Left lobe of liver (tissue), 2 donors: ENCODE measurements around the gene TTC28. TPM values are rescaled to one million over a fixed set of nuclear protein-coding genes. Genes with fewer than 3 reads are reported as not detected.

Source experiments
- ATAC-seq: fragments of 200-7000 bp; cut with Tn5 transposase; one replicate; pipeline ENCODE4 v1.9.1; 2020; ENCODE audit warnings: mild to moderate bottlenecking, moderate library complexity
- DNase-seq: peaks from one replicate; pipeline ENCODE4 v3.0.0-alpha.2; 2020; ENCODE audit warnings: low spot score
- total RNA-seq: library from RNA; stranded (reverse); gene quantifications from one replicate; pipeline ENCODE4 v1.2.1, GENCODE V29; 2021
- donor health status: DM: no; HTN: no; CAD: no; lungs with moderate emphysema.
- donor health status: DM: no; HTN: yes; CAD: no.

The TTC28 gene
- total RNA-seq, 1 donor from 2014 or later: 12.3 TPM

DNA sequence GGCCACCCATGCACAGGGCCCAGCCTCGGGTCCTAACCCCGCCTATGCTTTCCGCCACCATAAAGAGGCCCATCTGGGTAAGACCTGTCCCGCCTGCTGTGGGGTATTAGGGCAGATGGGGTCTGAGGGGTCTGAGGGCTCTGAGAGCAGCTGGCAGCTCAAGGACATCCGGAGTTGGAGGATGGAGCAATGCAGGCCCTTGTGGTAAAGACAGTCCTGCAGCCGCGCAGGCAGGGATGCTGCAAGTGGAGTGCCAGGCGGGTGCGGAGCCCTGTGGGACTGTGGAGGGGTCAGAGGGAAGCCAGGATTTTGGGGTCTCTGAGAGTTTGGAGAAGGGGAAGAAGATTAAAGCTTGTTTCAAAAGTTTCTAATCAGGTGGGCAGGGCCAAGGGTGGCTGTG is 679.3 kb downstream of the TTC28 start:
- ATAC-seq (no peak), DNase-seq (no peak)

DNA sequence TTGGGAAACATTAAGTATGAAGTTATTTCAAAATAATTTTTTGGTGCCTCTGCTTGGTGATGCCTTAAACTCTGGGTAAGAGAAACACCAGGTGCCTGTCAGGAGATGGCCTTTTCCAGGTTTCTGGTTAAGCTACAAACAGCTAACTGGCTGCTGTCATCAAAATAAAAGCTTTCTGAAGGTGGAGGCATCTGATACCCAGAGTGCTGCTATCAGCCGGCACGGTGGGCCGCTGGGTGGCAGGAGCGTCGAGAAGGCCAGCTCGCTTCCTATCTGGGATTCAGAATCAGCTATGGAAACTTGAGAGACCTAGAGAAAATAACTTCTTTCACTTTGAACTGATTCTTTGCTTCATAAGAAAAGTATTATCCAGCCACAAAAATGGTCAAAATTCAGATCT is 679.8 kb downstream of the TTC28 start:
- ATAC-seq (no peak), DNase-seq (no peak)

DNA sequence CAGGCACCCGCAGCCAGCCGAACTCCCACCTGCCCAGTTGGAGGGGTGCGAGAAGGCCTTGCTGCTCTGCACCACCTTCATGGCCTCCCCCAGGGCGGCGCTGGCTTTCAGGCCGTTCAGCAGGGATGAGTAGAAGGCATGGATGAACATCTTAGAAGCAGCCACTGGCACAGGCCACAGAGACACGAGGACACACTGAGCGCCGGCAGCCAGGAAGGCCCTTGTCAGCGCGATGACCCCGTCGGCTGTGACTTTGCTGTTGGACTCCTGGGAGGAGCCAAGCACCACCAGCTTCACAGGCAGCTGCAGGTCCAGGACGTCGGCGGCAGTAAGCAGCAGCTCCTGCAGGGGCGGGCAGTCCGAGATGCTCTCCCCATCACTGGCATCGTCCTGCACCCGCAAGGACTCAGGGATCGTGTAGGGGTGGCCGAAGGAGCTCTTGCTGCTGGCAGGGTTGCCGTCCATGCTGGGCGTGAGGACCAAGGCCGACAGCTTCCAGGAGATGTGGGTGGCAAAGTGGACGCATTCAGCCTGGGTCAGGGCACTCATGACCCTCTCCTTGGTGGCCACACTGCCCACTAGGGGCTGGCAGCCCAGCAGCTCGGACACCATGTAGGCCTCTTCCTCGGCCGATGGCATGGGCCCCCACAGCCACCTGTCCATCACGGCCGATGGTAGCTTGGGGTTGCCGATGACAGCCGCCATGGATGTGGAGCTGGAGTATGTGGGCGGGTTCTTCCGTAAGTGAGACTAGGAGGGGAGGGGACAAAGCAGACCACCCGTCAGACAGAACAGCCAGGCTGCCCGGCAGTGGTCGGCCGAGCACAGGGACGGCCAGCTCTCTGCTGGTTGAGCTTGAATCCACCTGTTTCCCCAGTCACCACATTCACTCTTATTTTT is 680.9 kb downstream of the TTC28 start:
- no peak for ATAC-seq
- DNase-seq: no peak

DNA sequence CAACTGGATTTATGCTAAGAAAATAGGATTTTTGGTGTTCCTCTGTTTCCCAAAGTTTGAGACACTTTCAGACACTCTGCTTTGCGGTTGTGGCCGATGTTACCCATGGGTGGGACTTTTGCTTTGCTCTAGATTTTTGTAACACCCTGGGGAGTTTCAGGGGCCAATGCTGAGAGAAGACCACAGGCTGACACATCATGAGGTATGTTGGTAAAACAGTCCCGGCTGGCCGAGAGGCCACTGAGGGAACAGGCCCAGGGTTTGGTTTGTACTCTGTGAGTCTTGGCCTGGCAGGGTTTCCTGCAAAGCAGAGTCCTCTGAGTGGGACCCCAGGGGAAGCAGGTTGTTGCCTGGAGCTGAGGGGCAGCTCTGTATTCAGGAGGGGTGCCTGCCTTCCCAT is 682.1 kb downstream of the TTC28 start:
- no peak for DNase-seq
- ATAC-seq: no peak

DNA sequence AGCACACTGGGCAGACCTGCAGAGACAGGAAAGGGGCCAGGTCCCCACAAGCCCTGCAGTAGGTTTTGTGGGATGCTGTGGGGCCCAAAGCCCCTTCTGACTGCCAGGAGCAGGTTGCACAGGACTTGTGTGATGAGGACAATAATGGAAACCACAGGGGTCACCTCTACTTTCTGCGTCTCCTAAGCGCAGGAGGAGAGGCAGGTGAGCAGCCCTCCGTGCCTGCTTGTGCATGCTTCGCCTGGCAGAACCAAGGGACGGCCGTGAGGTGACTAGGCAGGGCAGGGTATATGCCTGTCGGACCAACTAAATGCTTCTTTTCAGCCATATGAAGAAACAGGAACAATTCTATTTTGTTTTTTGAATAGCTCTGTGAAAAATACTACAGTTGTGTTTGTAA is 682.7 kb downstream of the TTC28 start:
- DNase-seq (no peak), ATAC-seq (no peak)

DNA sequence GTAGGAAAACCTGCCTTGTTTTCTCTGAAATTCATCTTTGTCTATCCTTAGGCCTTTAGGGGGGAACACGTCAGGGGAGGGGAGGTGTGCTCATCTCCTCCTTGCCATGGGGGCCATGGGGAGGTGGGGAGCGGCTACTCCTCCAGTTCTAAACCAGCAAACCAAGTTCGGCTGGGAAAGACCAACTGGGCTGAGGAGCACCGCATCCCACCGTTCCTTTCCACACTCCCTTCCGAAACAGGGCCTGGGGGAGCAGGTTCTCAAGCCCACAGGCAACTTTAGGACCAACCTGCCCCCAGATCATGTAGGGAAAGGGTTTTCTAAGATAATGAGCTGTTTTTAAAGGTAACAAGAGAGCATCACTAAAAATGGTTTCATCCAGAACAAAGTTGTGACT is 683.1 kb downstream of the TTC28 start:
- DNase-seq (no peak), ATAC-seq (no peak)

DNA sequence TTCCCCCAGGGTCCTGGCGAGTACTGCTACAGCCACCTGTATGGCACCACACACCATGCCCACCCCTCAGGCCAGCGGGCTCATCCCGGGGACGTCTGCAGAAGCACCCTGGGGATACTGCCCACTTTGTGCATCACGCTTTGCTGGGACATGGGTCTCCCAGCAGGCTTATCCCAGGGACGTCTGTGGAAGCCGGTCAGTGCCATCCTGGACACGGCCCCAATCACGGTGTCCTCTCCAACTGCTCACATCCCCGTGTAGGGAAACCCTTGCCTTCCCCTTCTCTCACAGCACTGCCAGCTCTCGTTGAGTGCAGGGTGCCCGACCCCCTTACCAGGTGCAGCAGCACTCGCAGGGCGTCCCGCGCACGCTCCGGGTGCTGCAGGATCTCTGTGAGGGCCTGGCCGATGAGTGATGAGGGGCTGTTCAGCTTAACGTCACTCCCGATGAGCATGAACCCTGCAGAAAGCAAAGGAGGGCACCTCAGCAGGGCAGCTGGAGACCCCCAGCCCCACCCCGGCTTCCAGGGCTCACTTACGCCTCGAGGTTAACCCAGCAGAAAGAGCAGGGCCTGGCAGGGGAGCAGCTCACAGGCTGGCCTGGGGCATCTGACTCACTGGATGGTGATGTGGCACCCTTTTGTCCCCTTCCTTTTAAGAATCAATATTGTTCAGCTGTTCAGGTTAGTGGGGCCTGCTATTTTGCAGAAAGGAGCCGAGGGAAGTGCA is 683.7 kb downstream of the TTC28 start:
- DNase-seq (no peak), ATAC-seq (peak; percentile 40)

DNA sequence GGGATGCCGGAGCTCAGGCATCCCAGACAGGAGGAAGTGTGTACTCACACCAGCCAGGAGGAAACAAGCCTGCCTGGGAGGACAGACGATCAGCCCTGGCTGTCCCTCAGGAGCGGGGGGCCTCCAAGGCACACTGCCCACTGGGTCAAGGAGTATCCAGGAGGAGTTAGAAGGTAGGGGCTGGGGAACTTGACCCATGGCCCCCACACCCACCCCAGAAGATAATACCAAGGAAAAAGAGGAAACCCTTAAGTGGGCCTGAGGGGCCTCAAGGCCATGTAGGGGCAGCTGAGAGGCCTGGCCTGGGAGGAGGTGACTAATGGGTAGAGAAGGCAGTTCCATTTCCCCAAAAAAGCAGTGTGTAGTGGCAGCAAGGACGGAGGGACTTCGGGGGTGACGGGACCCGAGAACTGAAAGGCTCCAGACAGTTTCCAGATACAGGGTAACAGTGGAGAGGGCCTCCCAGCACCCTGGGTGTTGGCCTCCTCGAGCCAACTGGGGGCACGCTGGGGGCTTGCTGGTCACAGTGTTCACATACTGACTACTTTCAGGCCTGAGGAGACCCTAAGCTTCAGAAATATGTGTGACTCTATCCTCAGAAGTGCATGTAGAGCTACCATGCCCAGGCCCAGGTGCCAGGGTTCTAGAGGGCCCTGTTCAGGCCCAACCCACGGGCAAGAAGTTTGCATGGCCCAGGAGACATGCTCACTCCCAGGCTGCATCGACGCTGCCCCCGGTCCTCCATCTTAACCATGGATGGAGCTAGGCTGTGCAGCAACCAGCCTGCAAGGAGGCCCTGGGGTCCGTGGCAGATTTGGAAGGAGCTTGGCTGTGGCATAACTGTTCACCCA is 684.9 kb downstream of the TTC28 start:
- DNase-seq (peak; percentile 37), ATAC-seq (no peak)

DNA sequence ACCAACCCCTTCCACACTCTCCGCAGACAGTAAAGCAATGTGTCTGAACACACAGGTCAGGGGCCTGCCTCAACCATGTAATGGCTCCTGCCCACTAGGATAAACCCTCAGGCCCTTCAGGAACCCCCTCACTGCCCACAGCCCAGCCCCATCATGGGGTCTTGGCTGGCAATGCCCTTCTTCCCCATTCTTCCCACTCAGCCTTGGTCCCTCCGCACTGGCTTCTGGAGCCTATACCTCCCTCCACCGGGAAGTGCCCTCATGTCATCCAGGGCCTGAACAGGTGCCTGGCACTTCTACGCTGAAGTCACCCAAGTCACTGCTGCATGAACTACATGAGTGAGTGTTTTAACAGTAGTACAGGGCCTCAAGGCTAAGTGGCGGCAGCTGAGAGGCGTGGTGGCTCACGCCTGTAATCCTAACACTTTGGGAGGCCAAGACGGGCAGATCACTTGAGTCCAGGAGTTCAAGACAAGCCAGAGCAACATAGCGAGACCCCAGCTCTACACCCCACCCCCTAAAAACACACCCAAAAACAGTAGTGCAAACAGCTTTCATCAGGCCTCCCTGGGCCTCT is 685.8 kb downstream of the TTC28 start:
- DNase-seq (peak; percentile 33), ATAC-seq (no peak)

DNA sequence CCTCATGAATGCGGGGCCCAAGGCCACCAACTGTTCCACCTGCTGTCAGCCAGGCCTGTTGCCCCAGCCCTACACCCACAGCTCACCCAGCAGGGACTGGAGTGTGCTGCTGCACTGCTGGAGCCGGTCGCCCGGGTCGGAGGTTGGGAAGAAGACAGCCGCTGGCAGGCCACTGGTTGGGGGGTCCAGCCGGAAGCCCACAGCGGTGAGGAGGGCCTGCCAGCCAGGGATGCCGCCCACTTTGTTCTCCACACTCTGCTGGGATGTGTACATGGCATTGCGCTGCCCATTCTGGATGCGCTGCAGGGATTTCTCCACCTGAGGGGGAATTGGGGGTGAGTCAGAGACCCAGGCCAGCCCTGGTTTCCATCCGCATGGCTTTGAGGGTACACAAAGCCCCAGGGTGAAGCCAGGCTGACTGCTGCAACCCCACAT is 686.4 kb downstream of the TTC28 start:
- no peak for ATAC-seq
- DNase-seq: peak; percentile 41

DNA sequence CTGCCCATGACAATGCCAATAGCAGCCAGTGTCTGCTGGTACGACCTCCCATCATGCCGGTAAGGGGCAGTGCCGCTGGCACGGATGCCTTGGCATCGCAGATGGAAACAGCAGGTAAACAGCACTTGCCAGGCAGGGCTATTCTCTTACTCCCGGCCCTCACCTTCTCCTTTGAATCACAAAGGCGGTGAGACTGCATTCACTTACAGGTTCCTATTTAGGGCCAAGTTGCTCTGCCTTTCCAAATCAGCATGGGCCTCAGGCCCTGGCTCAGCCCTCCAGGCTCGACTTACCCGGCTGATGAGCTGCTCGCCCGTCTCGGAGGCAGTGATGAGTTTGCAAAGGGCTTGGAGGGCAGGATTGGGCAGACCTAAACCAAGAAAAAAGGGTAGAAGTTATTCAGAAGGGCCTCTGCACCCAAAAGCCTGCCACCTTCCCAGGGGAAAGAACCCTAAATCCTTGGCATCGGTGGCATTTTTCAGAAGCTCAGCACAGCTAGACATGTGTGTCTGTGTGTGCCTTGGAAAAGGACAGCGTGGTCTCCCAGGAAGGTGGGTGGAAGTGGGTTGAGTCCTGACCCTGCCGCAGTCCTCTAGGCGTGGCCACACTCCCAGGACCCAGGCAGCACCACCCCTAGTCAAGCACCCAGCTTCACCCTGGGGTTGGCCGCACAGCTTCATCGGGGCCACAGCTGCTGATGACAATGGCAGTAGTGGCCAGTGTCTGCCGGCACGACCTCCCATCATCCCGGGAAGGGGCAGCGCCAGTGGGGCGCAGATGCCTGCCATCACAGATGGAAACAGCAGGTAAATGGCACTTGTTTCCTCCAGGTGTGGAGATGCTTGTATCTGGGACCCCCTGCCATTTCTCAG is 687.1 kb downstream of the TTC28 start:
- DNase-seq: peak; percentile 42
- ATAC-seq: no peak

DNA sequence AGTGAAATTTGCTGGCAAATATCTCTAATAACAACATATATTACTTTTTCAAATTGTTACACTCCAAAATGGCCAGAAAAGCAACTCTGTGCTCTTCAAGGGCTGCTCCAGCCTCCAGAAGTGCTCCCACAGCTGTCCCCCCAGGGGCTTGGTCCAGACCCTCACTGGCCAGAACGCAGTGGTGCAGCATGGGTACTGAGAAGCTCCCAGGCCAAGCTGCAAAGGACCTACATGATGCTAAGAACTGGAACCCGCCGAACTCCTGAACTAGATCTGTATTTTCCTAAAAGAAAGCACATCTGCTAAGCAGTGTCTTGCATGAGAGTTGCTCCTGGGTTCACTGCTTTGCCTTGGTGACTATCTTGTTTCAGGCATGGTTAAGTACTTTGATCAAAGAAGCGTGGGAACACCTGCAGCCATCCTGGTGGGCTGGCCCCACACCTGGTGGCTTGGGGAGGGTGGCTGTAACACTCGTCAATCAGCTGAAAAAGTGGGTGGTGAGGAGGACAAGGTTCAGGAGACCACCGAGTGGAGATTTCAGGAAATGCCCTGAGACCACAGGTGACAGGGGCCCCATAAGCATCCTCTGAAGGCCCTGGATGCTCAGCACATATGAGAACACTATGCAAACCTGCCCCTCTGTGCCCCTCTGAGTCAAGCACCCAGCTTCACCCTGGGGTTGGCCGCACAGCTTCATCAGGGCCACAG is 687.9 kb downstream of the TTC28 start:
- ATAC-seq (no peak), DNase-seq (peak; percentile 40)

DNA sequence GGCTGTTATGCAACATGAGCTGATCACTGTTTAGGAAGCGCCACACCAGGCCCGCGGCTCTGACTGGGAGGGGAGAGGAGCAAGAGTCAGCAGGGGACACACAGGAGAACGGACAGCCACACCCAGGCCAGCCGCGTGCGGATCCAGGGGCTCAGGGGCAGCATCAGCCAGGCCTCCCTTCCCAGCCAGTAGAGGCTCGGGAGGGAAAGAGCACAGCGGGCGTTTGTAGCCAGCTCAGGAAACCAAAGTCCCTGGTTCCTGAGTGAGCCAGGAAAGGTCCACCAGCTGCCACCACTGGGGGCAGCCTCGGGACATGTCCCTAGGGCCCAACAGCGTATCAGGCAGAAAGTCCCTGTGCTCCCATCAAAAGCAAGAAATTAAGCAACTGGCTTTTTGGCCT is 688.8 kb downstream of the TTC28 start:
- DNase-seq (peak; percentile 81), ATAC-seq (peak; percentile 95)

DNA sequence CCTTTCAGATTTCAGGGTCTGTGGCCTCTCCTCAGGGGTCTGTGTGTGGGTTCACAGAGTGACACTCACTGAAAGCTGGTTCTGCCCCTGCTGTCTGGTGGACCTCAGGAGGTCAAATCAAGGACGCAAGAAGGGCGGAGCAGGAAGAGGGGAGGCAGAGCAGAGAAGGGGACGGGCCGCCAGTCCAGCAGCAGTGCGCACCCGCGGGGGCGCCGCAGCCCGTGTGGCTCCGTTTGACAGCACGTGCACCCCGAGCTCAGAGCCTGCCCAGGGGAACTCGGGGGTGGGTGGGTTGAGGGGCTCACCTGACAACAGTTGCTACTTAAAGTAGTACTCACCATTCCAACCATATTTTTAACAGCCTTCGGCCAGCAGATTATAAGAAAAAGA is 689.2 kb downstream of the TTC28 start:
- DNase-seq (peak; percentile 44), ATAC-seq (peak; percentile 1)

DNA sequence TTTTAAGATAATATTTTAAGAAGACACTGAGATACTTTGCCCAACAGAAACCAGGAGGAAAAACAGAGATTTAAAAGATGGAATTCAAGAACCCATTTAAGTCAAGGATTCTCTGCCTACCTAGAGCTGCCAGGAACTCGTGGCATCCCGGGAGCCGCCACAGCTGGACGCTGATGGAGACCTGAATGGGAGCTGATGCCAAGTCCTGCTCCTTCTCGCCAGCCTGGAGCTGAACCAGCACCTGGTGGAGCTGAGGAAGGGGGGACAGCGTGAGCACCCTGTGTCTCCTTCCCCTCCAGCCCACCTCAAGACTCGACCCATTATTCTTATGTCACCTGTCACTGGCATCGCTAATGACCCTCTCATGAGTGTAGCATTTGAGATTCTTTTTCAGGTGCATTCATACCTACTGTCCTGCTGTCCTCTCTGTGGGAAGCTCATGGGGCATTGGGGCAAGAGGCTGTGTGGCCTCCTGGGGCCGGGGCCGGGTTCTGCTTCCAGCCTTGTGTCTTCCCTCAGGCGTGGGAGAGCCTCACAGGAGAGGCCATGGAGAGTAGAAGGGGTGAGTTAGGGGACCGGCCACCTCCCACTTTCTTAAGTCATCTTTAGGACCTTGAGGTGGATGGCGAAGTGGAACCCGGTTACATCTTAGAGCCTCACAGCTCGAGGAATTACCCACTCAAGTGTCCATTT is 689.7 kb downstream of the TTC28 start:
- ATAC-seq: no peak
- DNase-seq: peak; percentile 42

DNA sequence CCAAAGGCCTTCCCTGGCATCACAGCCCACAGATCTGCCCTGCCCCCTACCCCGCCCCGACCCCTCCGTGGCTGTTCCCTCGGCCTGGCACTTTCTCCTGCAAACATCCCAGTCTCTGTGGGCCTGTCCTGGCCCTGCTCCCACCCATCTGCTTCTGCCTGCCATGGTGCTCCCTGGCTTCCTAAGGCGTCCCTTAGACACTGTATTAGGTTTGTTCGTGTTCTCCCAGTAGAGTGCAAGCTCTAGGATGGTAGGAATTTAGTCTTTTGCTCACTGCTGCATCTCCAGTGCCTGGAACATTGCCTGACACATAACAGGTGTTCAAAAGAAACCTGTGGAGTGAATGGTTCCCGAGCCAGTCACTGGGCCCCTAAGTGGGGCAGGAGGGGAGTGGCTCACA is 690.9 kb downstream of the TTC28 start:
- DNase-seq (no peak), ATAC-seq (no peak)

DNA sequence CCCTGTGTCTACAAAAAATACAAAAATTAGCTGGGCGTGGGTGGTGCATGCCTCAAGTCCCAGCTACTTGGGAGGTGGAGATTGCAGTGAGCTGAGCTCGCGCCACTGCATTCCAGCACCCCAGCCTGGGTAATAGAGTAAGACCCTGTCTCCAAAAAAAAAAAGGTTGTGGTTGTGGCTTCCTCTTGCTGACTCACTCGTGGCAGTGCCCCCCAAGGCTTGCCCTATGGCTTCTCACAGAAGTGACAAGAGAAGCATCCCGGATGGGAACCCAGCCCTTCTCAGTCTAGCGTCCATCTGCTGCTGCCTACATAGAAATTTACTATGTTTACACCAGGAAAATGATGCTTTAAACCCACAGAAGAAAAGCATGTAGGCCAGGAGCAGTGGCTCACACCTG is 692.1 kb downstream of the TTC28 start:
- ATAC-seq (no peak), DNase-seq (no peak)

DNA sequence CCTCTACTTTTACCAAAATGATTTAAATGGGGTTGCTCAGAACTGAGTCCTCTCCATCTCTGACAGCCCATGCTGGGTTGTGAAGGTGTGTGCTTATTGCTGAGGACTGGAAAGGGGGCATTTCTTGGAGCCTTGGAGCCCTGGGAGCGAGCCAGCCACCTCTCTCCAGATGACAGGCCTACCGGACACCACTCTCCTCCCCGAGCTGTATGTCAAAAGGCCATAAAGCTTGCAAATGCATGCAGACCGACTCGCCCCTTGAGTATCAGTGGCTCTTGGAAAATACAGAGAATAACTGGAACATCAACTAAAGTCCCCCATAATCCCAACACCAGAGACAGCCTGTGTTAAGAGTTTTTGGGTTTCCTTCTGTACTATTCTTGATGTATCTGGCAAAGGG is 692.7 kb downstream of the TTC28 start:
- DNase-seq (no peak), ATAC-seq (no peak)

DNA sequence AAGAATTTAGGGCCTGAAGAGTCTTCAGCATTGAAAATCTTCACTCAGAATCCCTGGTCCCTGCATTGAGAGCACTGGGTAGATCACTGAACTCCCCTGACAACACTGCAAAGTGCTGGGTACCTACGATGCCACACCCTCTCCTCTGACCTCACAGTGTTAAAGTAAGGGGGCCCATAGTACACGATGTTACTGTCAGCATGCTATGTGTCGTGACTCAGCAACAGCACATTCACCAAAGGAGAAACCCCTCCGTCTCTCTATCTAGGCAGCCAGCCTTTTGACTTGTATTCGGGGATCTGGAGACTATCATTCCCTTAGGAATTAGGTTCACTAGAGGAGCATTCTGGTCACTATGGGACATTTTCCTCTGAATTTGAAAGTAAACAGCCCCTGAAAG is 693.2 kb downstream of the TTC28 start:
- DNase-seq (no peak), ATAC-seq (no peak)
